Fibroblast of skin of scalp (primary cell): ENCODE data around the gene EPHB6. TPM values are rescaled to one million over a fixed set of nuclear protein-coding genes. Genes with fewer than 3 reads are reported as not detected.

Experiments
- DNase-seq: peaks from one replicate; pipeline ENCODE4 v3.0.0-alpha.2; 2013
- polyA plus RNA-seq, 2 experiments: library from polyadenylated mRNA; unstranded; fragments of 120-200 nt; gene quantifications; one replicate each; pipeline ENCODE4 v1.2.1, GENCODE V29; 2013; ENCODE audit not compliant: insufficient read length in 2 of 2

Gene EPHB6, protein sequence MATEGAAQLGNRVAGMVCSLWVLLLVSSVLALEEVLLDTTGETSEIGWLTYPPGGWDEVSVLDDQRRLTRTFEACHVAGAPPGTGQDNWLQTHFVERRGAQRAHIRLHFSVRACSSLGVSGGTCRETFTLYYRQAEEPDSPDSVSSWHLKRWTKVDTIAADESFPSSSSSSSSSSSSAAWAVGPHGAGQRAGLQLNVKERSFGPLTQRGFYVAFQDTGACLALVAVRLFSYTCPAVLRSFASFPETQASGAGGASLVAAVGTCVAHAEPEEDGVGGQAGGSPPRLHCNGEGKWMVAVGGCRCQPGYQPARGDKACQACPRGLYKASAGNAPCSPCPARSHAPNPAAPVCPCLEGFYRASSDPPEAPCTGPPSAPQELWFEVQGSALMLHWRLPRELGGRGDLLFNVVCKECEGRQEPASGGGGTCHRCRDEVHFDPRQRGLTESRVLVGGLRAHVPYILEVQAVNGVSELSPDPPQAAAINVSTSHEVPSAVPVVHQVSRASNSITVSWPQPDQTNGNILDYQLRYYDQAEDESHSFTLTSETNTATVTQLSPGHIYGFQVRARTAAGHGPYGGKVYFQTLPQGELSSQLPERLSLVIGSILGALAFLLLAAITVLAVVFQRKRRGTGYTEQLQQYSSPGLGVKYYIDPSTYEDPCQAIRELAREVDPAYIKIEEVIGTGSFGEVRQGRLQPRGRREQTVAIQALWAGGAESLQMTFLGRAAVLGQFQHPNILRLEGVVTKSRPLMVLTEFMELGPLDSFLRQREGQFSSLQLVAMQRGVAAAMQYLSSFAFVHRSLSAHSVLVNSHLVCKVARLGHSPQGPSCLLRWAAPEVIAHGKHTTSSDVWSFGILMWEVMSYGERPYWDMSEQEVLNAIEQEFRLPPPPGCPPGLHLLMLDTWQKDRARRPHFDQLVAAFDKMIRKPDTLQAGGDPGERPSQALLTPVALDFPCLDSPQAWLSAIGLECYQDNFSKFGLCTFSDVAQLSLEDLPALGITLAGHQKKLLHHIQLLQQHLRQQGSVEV
- 4.9 TPM for polyA plus RNA-seq (2013, experiment 1 of 2; ENCODE audit: insufficient read length)
- 5.8 TPM for polyA plus RNA-seq (2013, experiment 2 of 2; ENCODE audit: insufficient read length)

DNA sequence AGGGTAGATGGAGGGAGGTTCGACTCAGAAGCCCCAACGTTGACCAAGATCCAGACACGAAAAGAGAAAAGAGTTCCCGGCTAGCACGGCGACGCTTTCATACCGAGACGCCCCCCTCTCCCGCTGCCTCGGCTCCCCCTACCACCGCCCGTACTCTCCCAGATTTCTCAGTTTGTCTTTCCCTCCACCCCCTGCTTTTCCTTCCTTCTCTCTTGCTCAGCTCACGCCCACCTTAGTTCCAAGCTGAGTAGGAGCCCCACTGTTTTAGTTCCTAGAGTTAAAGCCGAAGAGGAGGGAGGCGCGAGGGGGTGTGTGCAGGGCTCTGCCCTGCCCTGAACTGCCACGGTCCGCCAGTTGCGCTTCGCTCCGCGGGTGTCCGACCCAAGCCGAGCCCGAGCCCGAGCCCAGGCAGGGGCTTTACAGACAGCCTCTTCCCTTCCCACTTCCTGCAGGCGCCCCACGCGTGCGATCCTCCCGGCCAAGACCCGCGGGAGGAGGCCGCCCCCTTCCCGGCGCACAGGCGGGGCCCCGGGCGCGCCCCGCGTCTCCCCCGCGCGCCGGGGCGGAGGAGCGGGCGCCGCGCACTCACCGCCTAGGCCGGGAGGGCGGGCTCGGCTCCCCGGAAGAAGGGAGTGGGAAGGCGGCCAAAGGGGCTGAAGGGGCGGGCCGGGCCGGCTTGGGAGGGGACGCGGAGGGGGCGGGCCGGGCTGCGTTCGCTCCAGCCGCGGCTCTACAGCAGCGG lies at the start of gene EPHB6:
Gene EPHB6, plus strand, starts transcription at position 705 of the 742 bp plus-strand sequence. CDS start 8,152 bp downstream, outside the sequence.
- DNase-seq = peak; percentile 71

DNA sequence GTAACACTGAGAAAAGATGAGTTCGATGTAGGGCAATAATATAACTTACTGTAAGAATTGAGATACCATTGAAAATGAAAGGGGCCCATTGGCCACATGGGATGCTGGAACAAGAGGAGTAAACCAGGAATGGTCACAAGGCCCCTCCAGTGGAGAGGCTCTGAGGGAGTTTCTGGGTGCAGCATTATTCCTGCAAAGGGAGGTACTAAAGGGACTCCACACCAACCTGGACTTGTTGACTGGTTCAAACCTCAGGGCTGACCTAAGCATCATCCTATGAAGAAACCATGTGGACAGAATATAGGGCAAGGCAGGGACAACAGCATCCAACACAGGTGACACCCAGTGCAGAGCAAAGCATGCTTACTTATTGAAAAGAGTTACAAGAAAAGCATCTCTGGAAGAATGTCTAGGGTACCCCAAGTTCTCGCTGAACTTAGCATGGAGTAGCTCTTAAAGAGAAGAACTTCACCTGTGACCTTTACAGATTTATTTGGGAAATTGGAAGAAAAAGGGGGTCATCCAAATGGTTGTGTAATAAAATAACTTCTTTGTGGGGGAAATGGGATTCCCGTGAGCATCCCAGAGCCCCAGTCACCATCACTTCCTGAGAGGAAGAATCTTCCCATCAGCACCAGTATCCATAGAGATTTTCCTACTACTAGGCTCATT lies 49.4 kb upstream of the EPHB6 start:
- DNase-seq = no peak

DNA sequence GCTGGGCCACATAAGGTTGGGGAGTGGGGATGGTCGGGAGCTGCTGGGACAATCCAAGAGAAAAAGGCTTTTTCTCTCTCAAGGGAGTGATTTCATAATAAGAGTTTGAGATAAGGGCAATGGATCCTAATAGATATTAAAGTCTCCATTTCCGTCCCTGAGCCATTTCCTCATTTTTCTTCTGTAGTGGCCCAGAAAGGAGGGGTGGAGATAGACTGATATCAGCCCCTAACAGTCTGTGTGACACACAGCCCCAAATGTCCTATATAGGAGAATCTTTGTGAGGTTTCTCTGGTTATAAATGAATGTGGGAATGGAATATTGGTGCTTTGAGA lies 48.9 kb upstream of the EPHB6 start:
- DNase-seq = no peak

DNA sequence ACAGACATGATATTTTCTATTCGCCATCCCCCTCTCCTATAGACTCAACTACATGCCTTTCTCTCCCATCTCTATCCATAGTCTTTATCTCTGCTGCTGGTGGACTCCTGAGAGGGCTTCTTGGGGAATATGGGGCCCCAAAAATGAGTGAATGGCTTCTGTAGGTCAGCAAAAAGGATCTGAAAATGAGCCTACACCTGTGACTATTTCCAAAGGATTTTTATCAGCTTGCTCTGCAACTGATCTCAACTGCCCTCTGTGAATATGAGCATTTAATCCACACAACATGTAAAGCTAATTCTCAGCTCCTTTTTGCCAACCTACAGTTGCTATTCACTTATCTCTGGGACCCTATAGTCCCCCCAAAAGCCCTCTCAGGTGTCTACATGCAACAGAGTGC lies 47.9 kb upstream of the EPHB6 start:
- no peak for DNase-seq

DNA sequence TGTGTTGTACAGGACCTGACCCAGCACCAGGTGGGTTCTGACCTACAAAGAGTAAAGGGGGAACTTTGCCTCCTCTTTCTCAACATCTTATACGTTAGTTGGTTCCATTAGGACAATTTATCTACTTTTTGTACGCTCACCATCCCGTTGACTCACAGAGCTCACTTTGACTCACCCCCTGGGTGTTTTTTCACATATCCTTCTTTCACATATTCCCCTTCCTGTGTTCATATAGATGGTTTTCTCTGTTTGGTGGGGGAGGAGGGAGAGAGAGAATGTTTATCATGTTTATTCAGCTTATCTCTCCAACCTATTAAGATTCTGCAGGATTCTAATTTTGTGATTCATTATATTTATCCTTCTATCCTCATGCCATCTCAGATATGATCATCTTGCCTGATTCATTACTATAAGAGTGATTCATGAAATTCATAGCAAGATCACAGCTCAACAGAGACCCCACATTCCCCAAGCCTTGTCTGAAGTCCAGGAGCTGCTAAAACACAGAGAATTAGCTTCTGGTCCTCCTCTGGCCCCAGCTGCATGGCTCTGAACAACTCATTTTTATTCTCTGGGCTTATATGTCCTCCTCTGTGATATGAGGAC lies 46.9 kb upstream of the EPHB6 start:
- peak; percentile 36 for DNase-seq

DNA sequence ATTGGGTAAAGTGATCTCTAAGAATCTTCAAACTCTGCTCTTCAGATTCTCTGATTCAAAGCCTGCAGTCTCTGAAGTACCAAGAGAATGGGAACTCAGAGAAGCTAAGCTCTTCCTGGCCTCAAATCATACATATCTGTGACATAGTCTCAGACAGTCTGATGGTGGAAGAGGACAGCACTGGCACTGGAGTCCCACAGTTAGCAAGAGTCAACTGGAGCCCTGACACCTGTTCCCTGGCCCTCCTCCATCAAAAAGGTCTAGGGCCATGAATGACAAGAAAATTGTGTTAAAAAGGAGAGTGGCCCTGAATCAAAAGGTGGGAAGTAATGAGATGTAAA lies 46.4 kb upstream of the EPHB6 start:
- no peak for DNase-seq

DNA sequence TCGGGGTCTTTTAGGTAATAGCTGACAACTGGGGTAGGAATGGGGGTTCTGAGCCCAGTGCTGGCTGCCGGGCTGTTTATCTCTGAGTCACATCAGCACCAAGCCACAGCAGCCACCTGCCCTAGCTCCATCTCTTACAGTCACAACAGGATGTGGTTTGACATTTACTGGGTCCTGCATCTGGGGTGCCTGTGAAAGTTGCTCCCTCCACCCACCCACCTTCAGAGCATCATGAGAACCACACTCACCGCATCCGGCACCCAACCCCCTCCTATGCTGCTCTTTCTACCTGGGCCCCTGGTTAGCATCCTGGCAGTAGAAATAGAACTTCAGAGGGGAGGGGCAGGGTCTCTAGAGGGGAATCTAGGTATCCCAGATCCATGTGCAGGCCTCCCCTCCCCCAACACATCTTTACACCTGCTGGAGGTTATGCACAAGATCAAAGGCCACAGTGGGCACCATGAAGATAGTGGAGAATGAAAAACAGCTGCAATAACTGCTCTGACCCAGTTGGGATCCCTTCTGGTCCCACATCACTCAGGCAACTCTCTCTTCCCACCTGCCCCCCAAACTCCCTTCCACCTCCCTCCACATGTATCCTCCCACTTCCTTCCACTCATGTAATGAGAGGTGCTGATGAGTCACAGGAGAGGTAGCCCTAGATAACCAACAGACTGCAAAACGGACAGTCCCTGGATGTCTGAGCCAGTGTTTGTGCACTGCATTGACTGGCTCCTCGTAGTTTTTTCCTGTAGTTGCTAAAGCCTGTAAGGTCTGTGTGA lies 45.9 kb upstream of the EPHB6 start:
- no peak for DNase-seq

DNA sequence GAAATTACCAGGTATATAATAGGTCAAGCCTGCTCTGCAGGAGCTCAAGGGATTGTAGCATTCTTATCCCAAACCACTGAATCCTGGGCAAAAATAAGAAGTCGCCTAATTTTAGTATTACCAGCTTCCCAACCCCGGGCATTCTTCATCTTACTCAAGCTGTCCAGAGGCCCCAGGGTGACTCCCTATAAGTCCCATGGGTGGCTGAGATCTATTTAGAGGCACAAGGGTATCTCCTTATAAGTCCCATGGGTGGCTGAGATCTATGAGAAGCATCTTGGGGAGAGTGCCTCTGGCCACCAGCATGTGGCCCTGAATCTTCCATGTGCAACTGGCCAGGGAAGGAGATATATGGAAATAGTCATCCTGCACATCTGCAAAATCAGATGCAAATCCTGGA lies 45.2 kb upstream of the EPHB6 start:
- DNase-seq = no peak

DNA sequence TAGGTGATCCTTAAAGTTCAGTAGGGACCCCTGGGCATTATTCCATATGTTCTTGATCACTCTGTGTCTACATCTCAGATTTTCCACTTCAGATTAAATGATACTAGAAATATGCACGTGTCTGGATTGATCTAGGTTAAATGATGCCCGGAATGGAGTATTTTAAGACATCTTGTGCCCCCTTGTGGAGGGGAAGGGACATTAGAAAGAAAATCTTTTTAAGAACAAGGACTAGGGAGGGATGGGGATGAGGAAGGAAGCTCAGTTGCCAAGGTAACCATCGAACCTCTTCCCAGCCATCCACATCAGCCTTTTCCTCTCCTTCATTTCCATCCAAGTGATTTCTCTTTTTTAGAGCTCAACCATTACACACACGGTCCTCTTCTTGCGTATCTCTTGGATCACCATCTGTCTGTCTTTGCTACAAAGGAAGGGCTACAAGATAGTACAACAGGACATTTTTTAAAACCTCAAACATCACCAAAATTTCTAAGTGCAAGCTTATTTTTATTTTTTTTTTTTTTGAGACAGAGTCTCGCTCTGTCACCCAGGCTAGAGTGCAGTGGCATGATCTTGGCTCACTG lies 43.6 kb upstream of the EPHB6 start:
- DNase-seq = peak; percentile 61

DNA sequence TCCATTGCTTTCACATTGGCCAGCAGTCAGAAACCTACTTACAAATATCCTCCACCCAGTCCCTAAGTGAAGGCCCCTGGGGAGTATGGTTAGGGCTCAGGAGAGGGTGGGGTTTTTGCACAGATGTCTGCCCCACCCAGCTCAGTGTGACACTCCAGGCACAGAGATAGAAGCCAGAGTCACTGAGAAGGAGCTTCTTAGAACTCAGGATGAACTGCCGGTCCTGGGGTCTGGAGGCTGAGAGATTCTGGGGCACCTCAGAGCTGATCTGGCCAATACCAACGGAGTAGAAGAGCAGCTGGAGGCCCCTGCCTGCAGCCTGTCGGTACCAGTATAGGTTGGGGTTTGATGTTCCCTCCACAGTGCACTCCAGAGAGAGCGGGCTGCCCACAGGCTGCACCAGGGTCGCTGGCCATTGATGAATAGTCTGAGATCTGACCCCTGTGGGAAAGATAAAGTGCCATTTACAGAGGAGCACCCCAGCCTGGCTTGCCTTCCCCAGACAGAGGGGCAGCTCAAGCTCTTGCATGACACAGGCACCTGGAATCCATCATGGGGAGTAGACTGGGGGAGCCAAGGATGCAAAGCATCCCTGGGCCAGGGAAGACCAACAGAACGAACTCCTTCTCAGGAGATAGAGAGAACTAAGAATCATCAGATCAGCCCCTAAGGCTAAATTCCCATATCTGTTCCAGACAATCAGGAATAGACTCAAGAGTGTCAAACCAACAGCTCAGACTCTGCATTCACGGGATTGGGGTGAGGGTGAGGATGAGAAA lies 42.2 kb upstream of the EPHB6 start:
- peak; percentile 23 for DNase-seq

DNA sequence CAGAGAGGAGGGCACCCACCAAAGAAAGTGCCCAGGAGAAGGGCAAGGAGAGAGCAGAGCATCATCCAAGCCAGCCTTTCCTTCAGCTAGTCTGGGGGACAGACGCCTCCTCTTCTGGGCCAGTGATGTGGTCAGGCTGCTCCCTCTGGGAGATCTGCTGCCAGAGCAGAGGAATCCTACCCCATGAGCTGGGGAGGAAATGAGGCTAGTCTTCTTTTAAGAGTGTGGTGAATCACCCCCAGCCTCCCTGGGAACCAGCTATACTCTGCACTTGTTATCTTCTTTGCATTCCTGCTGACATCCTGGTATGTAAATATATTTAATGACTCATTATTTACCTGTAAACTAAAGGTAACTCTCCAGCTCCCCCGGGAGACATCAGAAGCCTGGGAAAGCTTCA lies 41.6 kb upstream of the EPHB6 start:
- peak; percentile 78 for DNase-seq

DNA sequence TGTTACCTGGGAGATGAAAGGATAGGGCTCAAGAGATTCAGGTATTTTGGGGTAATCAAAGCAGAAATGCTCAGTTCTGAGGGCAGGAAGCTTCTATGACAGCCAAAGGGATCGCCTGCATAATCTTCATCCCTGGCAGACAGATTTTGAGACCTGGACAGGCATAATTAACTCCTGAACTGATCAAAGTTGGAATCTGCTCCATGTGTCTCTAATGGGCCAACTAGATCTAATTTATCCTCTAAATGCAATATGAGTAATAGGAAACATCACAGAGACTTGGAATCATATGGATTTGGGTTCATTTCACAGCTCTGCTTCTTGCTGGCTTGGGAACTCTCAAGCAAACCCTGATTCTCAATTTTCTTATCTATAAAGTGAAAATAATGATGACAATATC lies 41.2 kb upstream of the EPHB6 start:
- DNase-seq = no peak

DNA sequence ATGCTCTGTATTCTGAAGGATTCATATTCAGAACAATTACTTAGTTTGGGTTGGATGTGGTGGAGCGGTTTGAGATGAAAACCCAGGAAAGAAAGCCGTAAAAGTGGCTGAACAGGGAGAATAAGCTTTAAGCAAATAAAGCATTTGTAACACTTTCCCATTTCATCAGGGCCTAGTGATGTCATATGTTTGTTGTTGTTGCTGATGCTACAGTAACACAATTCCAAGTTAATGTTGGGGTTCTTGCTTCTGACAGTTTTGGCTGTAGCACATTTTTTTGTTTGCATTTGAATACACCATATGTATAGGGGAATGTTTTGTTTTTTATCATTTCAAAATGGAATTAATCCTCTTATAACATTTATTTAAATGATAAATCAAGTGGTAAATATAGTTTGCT lies 40.4 kb upstream of the EPHB6 start:
- DNase-seq = no peak

DNA sequence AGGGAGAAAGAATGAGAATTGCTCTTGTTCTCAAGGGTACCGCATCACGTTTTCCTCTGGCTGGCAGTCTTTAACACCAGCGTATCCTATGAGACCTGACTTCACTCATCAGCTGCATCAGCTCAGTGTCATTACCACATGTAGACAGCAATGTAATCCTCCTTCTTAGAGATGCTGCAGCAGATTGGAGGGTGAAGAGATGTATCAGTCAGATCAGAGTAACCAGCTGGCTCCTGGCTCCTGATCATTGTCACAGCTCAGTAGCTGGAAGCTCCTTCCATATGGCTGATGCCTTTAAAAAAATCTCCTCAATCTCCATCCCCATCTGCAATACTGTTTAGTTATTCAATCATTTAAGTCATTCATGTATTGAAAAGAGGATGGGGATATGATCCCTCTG lies 39.7 kb upstream of the EPHB6 start:
- DNase-seq = no peak

DNA sequence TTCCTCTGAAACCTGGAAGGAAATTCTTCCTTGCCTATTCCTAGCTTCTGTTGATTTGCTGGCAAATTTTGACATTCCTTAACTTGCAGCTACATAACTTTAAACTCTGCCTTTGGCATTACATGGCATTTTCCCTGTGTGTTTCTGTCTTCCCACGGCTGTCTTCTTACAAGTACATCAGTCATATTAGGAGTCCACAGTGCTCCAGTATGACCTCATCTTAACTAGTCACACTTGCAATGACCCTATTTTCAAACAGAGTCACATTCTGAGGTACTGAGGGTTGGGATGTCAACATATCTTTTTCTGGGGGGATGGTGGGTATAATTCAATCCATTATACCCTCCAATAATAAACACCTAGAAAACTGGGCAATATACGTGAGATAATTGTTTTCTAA lies 37.4 kb upstream of the EPHB6 start:
- DNase-seq = no peak

DNA sequence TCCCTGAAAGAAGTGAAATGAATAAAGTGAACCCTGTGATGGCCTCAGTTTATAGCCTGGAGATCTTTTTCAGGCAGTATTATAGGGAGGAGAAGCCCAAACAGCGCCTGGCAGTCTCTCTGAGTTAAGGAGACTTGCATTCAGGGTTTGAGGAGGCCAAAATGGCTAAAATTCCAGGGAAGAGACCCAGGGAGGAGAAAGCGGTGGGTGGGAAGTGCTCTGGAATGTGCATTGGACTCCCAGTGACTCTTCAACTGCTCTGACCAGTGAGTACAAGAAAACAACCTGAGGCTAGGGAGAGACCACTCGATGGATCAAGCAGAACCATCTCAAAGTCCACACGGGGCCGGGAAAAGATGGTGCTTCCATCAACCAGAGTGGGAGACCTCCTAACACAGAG lies 35.3 kb upstream of the EPHB6 start:
- DNase-seq = no peak

DNA sequence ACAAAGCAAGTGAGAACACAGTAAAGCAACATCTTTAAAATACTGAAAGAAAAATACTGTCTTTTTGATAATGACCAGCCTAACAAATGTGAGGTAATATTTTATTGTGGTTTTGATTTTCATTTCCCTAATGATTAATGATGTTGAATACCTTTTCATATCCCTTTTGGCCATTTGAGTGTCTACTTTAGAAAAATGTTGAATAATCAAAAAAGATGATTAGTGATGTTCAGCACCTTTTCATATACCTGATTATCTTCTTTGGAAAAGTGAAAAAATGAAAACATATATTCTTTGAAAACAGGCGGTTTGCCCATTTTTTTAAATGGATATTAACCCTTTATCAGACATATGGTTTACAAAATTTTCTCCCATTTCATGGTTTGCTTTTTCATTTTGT lies 32.2 kb upstream of the EPHB6 start:
- no peak for DNase-seq

DNA sequence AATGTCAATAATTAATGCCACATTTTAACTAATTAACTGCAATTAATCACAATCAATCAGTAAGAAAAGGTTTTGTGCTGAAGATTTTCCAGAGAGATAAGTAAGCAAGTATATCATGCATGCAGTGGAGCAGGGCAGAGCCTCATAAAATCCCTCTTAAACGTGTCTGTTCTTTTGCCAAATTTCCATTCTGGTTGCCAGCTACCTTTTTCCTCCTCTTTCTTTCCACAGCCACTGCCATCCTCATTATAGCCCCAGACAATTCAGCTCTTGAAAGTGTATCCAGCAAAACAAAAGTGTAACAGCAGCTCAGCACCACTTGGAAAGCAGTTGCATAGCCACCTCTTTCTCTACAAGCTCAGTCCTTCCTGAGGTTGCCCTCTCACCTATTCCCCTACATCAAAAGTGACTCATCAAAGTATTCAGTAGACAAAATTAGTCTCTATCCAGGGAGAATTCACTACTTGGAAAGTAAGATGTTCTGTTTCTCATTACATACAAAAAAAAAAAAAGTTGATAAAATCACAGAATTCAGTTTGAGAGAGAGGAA lies 26.9 kb upstream of the EPHB6 start:
- DNase-seq = no peak

DNA sequence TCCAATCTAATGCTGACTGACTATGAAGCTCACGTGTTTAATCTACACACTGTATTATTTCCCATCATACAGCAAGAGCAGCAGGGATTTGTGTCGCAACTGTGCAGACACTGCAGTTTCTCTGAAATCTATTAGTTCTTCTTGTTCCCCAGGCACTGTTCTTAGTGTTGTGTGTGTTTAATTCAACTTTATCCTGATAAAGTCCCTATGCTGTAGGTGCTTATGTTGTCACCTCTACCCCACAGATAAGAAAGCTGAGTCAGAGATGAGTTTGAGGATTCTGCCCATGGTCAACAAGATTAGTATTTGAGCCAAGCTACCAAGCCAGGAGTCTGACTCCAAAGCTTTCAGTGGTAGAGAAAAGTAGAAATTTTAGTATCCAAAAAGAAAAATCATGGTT lies 22.5 kb upstream of the EPHB6 start:
- DNase-seq = no peak
